ENCODE results near the gene ZNF692. TPM values are rescaled to one million over a fixed set of nuclear protein-coding genes. Genes with fewer than 3 reads are reported as not detected.
"Not testable (repeated sequence)": the region's sequence is repeated elsewhere in the genome, so short reads cannot be mapped to it uniquely, and the experiment has no call there.

ZNF692 gene
- 21.1 TPM for polyA plus RNA-seq (2013, experiment 1 of 2; ENCODE audit: insufficient read length)
- polyA plus RNA-seq (2013, experiment 2 of 2; ENCODE audit: insufficient read length), result 14.4 TPM

GRCh38 chr1:248858891-248859889 is at the start of gene ZNF692:
Gene ZNF692 (minus strand): TSS chr1:248859085. CDS start chr1:248858309, 776 bp downstream.
- peak; percentile 97 for DNase-seq

- DNase-seq, result peak; percentile 56
These were observed 48.1 kb upstream of the ZNF692 start for GRCh38 chr1:248906753-248907661.

GRCh38 chr1:248906009-248906752 is 47.3 kb upstream of the ZNF692 start, which contains the start of gene PGBD2:
Gene PGBD2 (plus strand): TSS chr1:248906235. CDS start chr1:248913863, 7,628 bp downstream.
- DNase-seq, result peak; percentile 90

GRCh38 chr1:248905662-248906008 is 46.8 kb upstream of the ZNF692 start:
- no peak for DNase-seq

- no peak for DNase-seq
These were observed 45.7 kb upstream of the ZNF692 start for GRCh38 chr1:248904437-248905216.

- DNase-seq, result no peak
These were observed 42.7 kb upstream of the ZNF692 start for GRCh38 chr1:248901578-248901977.

GRCh38 chr1:248900637-248901036 is 41.8 kb upstream of the ZNF692 start:
- no peak for DNase-seq

- DNase-seq, result no peak
These were observed 38.8 kb upstream of the ZNF692 start for GRCh38 chr1:248897412-248898337.

GRCh38 chr1:248894837-248895236 is 36.0 kb upstream of the ZNF692 start:
- DNase-seq, result no peak

GRCh38 chr1:248892590-248892989 is 33.7 kb upstream of the ZNF692 start:
- no peak for DNase-seq

- DNase-seq, result no peak
These were observed 32.9 kb upstream of the ZNF692 start for GRCh38 chr1:248891758-248892157.

GRCh38 chr1:248890549-248891498 is 31.9 kb upstream of the ZNF692 start:
- no peak for DNase-seq

GRCh38 chr1:248889914-248890243 is 31.0 kb upstream of the ZNF692 start:
- not testable (repeated sequence) for DNase-seq

GRCh38 chr1:248886237-248886895 is 27.5 kb upstream of the ZNF692 start:
- peak; percentile 30 for DNase-seq

GRCh38 chr1:248885646-248886045 is 26.8 kb upstream of the ZNF692 start:
- DNase-seq, result no peak

GRCh38 chr1:248884632-248885295 is 25.9 kb upstream of the ZNF692 start:
- DNase-seq, result no peak

GRCh38 chr1:248882427-248882826 is 23.5 kb upstream of the ZNF692 start:
- peak; percentile 21 for DNase-seq

- DNase-seq, result no peak
These were observed 22.4 kb upstream of the ZNF692 start for GRCh38 chr1:248881261-248881660.

Measured in fibroblast of skin of back (primary cell).